A204.1 (cell line): ENCODE data around the gene BICD1.
"Not testable (repeated sequence)": the region's sequence is repeated elsewhere in the genome, so short reads cannot be mapped to it uniquely, and the experiment has no call there.

Experiments used
- FAIRE-seq: peaks from 2 replicates; lab custom pipeline; 2012; peaks lifted over from hg19 to GRCh38; lab: Jason Lieb, UNC

The BICD1 gene

DNA sequence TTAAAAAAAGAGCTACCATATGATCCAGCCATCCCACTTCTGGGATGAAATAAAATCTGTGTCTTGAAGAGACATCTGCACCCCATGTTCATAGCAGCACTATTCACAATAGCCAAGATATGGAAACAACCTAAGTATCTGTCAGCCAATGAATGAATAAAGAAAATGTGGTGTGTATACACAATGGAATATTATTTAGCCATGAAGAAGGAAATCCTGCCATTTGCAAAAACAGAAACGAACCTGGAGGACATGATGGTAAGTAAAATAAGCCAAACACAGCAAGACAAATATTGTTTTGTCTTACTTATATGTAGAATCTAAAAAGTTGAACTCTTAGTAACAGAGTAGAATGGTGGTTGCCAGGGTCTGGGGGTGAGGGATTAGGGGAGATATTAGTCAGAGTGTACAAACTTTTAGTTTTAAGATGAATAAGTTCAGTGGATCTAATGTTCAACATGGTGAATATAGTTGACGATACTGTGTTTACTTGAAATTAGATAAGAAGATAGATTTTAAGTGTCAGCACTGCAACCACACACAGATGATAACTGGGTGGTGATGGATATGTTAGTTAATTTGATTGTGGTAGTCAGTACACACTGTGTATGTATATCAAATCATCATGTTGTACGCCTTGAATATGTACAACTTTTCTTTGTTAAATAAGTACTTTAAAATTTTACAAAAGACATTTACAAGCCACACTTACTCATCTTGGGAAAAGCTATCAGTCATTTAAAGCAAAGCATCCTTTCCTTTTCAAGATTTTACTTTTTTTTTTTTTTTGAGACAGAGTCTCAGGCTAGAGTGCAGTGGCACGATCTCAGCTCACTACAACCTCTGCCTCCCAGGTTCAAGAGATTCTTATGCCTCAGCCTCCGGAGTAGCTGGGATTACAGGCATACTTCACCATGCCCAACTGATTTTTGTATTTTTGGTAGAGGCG, 89.9 kb downstream of the BICD1 start:
- no peak for FAIRE-seq

DNA sequence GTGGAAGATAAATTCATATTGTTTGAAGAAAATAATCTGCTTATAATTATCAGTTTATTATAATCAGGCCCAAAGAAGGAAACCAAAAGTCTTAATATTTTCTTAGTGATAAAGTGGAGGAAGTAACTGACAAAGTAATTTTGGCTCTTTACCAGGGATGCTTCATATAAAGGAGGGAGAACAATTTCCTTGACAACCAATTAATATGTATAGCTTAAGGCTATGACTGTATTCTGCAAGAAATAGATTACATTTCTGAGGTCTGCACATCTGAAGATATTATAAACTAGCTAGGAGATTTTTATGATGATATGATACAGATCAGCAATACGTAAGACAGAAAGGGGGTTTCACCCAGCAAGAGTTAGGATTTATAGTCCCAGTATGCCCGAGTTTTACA, 90.8 kb downstream of the BICD1 start:
- FAIRE-seq, result no peak

DNA sequence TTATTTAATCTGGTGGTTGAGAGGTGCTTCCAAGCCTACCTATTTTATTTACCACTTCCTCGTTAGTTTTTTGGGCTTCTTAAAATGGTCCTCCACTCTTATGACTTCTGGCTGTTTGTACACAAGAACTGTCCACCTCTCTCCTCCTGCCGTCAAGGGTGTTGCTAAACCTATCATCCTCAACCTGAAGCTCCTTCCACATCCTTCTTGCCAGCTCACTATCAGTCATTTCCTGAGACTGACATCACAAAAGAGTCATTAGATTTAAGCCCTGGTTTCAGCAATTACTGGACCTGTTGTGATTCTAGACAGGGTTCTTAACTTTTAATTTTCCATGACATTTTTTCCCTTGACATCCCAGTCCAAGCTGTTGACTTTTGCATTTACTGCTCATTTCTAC, 91.9 kb downstream of the BICD1 start:
- no peak for FAIRE-seq

DNA sequence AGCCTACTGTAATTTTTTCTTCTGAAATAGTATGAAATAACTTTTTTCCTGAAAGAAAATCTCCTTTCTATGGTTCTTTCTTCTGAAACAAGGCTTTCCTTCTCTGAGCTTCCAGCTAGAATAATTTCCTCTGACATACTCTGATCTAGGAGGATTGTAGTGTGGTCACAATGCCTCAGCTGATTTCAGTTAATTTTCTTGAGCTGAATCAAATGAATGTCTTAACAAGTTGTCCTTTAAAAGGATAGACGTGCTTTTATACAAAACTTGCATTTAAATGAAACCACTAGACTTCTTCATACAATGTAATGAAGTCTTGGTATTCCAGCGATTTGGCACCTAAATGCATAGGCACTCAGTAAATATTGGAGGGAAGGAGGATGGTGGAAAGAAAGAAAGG, 94.4 kb downstream of the BICD1 start:
- no peak for FAIRE-seq

DNA sequence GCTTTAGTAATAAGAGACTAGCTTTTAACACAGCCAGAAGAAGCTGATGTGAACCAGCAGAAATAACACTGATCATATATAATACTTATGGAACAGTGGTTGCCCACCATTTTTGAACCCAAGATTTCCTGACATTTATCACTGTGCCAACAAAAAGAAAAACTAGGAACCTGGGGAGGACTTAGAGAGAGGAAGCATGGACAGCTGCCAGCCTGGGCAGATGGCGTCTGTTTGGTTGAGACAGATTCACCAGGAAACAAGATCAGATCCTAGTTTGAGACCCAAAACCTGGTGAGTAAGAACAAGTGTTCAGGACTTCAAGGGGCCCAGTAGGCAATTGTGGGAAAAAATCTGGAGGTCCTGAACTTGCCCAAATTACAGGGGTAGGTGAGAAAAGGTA, 95.3 kb downstream of the BICD1 start:
- FAIRE-seq, result no peak

DNA sequence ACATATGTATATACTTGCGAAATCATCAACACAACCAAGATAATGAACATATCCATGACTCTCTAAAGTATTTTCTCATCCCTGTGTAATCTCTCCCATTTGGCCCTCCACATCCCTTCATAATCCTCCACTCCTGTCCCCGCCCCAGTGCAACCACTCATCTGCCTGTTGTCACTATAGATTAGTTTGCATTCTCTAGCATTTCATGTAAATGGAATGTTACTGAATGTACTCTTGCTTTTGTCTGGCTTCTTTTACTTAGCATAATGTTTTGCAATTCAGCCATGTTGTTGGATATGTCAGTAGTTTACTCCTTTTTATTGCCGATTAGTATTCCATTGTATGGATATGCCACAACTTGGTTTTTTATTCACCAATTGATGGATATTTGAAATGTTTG, 99.1 kb downstream of the BICD1 start:
- FAIRE-seq, result no peak

DNA sequence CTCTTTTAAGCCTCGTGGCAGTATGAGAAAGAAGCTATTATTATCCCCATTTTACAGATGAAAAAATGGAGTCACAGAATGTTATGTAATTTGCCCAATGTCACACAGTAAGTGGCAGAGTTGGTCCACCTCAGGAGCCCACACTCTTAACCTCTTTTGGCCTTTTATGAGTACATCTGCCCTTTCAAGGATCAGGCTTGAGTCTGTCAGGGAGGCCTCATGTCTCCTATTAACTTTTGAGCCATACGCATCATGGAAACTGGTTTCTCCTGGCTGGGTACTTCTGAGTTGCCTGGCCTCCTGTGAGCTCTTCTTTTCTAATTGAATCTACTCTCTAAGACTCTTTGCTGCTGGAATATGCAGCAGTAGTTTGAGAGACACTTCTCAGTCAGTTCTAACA, 101.7 kb downstream of the BICD1 start:
- FAIRE-seq, result no peak

DNA sequence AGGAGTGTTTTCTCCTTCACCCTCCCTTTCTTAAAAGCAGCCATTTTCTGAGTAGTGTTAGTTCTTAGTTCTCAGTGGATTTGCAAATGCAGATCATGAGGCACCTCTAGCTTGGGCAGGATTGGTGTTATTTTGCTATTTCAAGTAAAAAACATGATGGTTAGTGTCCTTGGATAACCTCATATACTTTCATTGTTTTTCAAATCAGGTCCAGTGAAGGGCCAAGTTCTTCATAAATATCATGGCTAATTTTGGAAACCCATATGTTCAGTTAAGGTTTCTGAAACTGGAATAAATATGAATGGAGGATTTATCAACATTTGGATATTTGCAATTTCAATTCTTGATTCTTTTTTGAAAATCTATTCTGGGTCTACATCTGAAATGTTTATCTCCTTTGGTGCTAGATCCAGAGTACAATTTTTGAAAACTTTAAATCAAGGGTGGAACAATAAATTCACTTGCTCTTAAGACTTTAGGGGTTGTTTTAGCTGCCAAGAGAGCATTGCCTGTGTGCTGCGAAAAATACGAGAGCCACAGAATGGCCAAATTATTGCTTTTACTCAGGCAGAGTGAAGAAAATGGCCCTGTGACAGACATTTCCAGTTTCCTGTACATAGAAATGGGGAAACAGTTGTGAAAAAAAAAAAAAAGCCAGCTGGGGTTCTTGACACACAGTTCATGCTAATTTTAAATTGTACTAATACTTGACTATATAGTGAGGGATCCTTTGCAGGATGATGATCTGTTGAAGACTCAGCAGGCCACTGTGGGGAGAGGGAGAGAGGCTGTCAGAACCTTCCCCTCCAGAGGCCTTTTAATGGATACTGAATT, 104.6 kb downstream of the BICD1 start:
- no peak for FAIRE-seq

DNA sequence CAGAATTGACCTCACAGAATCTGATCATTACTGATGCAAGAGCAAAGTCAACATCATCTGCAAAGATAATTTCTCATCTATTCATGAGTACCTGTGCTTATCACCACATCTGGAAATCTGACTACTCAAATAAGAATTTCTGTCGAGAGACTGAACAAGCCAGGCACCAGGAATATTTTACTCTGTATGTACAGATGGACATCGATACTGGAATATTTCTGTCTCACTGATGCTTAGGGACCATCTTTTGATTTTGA, 105.2 kb downstream of the BICD1 start:
- no peak for FAIRE-seq

DNA sequence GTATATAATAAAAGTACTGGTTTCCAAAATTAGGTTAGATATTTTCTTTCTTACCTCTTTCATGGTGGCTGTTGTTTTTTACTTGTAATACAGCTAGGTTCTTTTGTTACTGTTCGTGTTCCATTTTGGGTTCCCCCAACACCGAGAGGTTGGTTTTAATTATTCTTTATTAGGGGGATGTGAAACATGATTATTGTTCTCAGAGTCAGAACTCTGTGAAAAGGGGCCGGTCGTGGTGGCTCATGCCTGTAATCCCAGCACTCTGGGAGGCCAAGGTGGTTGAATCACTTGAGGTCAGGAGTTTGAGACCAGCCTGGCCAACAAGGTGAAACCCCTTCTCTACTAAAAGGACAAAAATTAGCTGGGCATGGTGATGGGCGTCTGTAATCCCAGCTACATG, 108.1 kb downstream of the BICD1 start:
- no peak for FAIRE-seq

DNA sequence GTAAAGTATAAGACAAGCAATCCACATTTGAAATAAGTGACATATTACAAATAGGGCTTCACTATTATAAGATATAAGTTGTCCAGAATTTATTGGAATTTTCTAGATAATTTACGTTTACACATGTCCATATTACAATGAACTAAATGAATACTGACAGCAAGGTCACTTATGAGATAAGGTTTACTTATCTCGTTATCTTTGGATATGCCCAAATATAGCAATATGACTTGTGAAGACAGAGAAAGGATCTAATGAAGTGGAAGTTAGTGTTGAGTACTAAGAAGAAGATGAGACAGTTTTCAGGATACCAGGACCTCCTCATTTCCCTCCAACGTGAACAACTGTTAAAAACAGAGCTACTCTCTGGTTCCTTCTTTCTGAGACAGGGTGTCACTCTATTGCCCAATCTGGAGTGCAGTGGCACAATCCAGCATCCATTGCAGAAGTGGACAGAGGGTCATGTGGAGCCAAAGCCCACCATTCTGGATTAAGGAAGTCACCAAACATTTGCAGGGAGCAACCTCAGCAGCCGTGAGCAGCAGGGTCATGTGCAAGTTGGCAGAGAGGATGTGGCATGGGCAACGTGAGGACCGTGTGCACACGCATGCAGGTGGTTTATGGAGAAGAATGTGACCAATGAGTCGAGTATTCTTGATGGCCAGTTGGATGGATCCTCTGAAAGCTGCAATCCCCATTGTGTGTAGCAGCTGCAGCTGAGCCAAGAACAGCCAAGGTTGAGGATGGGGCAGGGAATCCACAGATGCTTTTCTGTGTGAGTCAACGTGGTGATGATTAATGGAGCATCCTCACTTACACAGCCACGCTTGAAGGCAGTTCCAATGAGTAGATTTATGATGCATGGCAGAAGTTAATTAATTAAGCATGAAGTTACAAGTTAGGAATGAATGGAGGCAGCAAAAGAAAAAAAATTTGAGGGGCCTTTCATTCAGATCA, 111.0 kb downstream of the BICD1 start:
- no peak for FAIRE-seq

DNA sequence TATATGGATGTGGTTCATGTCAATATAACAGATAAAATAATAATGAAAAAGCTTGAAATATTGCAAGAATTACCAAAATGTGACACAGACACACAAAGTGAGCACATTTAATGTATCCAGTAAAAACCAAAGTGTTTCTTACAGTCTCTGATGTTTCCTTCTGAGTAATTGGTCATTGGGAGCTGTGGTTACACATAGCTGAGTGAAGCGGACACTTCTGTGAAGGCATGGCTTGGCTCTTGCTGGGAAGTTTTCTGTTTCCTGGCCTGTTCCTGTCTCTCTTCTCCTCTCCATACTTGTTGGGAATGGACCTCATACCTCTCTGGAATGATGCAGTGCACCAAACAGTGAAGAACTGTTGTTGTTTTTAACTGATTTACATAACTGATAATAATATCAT, 117.3 kb downstream of the BICD1 start:
- no peak for FAIRE-seq

DNA sequence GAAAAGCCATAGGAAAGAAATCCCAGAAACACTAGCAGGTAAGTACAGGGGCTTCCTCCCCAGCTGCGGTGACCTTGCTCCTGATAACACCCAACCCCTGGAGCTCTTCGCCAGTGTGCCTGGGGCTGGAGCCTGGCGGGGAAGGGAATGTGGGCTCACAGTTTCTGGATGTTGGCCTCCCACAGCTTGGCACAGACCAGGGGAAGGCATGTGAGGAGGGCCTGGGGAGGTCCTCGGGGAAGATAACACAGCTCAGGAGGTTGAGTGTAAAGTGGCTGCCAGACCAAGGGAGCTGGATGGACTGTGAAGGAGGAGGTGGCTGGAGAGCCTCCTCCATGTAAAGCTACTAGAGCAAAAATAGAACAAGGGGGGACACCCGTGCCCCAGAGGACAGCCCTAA, 120.1 kb downstream of the BICD1 start:
- no peak for FAIRE-seq

DNA sequence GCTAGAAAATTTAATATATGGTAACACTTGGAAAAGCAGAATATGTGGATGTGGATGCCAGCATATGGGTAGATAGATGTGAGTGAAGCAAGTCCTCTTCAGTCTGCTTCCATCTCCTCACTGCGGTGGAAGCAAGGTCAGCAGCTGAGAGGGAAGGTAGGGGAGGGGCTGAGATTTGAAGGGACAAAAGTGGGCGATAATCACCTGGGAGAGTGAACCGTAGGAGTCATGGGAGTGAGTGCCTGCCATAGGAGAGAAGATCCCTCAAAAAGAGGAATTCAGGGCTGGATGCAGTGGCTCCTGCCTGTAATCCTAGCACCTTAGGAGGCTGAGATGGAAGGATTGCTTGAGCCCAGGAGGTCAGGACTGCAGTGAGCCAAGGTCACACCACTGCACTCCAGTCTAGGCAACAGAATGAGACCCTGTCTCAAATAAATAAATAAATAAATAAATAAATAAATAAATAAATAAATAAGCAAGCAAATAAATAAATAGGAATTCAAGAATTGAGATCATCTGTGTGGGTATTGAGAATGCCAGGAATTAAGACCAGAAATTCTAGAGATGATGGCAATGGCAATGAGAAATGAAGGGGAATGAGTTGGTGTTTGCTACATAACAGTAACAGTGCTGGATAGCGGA, 123.4 kb downstream of the BICD1 start:
- FAIRE-seq, result no peak

DNA sequence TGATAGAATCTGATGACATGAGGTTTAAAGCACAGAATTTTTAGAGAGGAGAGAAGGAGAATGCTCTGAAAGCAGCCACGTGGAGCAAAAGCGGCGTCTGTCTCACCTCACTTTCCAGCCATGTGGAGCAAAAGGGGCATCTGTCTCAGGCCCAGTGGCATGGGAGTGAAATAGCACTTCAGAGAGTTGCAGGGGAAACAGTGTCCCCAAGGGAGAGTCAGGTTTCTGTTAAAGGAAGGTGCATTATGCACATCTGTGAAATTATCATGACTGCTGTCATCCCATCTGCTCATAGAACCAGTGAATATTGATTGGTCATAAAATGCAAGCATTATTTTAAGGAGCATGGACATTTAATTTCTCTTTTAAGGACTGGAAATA, 124.0 kb downstream of the BICD1 start:
- no peak for FAIRE-seq

DNA sequence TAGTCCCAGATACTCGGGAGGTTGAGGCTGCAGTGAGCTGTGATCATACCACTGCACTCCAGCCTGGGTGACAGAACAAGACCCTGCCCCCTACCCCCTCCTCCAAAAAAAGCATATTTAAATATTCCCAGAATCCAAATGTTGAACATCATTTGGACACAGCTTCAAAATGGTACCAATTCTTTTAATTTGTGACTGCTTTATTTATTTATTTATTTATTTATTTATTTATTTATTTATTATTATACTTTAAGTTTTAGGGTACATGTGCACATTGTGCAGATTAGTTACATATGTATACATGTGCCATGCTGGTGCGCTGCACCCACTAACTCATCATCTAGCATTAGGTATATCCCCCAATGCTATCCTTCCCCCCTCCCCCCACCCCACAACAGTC, 124.7 kb downstream of the BICD1 start:
- FAIRE-seq, result not testable (repeated sequence)

DNA sequence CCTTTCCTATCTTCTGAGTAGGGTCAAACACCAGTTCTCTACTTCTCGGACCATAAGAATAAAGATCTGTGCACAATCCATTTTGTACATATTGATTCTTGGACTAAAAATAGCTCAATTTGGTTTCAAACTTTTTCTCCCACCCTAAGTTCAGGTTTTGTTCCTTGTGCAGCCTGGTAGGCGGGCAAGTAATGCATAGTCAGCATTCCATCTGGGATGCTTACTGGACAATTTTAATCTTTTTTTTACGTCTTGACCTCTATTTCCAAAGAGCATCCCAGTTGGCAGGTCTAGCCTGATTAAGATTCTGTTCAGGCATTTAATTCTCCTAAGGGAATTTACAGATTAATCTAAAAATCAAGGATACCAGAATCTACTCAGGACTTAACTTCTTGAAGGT, 126.9 kb downstream of the BICD1 start:
- FAIRE-seq, result no peak

DNA sequence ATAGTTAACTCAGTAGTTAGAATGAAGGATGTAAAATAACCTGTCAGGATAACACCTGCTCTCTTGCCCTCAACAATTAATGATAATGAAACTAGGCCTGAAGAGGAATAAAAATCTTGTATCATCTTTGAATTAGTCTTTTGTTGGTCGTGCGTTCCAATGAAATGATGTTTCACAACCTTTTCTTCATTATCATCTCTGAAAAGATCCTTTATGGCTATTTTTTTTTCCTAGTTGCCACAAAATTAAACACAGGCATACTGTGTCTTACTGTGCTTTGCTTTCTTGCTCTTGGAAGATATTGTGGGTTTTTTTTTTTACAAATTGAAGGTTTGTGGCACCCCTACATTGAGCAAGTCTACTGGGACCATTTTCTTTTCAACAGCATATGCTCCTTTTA, 128.6 kb downstream of the BICD1 start:
- no peak for FAIRE-seq

DNA sequence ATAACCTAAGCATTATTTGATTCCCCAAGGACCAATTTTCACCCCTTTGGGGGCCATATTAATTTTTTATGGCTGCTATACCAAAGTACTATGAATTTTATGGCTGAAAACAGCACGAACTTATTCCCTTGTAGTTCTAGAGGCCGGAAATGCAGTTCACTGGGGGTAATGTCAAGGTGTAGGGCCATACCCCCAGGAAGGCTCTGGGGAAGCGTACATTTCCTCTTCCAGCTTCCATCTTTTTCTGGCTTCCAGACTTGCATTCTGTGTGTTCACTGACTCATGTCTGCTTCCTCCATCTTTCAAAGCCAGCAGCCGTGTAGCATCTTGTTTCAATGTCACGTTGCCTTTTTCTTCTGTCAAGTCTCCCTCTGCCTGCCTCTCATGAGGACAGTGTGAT, 133.5 kb downstream of the BICD1 start:
- FAIRE-seq, result no peak

DNA sequence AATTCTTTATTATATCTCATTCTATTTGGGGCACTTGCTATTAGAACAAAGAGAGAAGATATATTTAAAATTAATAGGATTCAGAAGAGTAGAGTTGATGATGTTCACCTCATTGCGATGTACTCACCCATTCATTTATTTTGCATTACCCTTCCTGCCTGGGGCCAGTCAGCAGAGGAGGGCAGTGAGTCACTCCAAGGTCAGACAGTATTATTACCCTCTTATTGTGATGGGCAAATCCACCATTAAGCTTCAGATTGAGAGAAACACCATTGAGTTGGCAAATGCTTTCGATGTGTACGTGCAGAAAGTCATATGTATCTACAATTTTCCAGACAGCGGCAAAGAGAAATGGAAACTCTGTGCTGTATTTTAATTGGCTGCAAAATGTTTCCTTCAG, 134.2 kb downstream of the BICD1 start:
- FAIRE-seq, result no peak

DNA sequence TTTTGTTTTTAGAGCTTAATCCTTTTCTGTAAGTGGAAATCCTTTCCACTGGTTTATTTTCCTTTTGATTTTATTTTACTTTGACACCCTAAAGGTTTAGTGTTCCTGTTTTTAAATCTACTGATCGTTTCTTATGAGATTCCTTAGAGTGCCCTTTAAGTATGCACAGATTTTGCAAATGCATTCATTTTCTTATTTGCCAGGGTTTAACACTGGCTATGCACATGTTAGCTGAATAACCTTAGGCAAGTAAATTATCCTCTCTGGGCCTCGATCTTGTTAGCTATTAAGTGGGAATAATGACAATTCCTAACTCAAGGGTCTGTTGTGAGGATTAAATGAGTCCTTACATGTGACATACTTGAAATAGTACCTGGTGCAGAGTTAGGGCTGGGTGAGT, 136.0 kb downstream of the BICD1 start:
- FAIRE-seq, result no peak

DNA sequence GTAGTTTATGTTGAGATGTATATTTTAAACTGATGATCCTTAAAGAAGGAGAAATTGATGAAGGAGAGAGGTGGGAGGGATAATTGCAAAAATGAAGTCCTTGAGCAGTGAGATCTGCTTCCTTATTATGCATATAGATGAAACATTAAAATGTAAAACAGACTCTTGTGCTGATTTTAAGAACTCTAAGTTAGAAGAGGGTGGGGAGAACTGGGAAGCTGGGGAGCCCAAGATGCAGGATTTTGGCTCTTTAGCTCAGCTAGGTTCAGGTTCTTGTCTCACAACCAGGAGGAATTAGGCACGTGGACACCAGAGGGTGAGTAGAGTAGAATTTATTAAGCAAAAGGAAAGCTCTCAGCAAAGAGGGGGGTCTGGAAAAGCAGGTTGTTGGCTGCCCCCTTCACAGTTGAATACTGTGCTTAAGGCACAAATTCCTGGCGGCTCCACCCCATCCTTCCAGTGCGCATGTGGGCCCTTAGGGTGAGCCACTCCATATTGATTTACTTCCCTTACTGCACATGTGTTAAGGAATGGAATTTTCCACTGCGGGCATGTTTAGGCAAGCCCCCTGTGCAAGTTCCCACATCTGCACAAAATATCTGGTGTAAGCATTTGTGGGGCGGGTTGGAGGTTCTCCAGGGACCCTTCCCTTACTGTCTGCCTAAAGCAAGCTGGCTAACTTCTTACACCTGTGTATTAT, 141.9 kb downstream of the BICD1 start:
- FAIRE-seq, result no peak
